Measurements from ENCODE around the gene HS1BP3. TPM values are rescaled to one million over a fixed set of nuclear protein-coding genes. Genes with fewer than 3 reads are reported as not detected.

HS1BP3 gene, protein sequence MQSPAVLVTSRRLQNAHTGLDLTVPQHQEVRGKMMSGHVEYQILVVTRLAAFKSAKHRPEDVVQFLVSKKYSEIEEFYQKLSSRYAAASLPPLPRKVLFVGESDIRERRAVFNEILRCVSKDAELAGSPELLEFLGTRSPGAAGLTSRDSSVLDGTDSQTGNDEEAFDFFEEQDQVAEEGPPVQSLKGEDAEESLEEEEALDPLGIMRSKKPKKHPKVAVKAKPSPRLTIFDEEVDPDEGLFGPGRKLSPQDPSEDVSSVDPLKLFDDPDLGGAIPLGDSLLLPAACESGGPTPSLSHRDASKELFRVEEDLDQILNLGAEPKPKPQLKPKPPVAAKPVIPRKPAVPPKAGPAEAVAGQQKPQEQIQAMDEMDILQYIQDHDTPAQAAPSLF
- total RNA-seq = 10 to 100 TPM; 30.8 to 42.7 (median 41.7) TPM

DNA sequence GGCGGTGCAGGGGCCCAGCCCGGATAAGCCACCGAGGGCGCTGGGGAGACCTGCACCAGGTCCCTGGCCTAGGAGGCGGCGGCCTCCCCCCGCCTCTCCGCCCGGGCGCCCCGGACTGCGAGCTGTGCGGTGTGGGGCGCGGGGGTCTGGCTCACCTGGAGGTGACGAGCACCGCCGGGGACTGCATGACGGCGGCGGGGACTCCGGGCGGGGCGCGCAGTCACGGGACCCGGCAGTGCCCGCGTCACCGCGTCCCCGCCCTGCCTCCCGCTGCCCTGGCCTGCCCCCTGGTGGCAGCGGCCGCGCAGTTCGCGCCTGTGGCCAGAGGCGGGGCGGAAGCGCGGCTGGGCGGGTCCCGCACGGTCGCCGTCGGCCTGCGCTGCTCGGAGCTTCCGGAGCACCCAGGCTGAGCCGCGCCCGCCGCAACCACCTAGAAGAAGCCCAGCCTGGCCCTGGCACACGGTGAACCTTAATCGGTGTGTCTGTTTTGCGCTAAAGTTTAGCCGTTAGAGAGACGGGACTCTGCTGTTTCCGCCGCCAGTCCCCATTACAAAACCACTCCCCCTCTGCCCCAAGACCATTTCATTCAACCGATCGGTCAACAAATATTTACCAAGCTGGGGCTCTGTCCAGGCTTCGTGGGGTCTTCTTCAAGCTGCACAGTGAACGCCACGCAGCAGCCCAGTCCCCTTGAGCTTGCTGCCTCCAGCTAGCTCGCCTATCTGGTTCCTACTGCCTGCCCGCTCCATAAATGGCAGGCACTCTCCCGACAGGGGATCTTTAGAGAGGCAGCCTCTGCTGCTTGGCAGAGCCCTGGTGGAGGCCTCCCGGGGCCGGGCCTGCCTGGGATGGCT, at the start of gene HS1BP3:
Gene HS1BP3 (minus strand): TSS at position 222 of the 854 bp plus-strand sequence. CDS start 35 bp downstream, at position 187.
- DNase-seq = peak; percentile 82 to 85
- Histone ChIP-seq H3K9me3 (no peaks in the 10 kb centered on the region), H3K36me3 (no peaks in the 10 kb centered on the region), H3K27me3 (no peaks in the 10 kb centered on the region), H3K27ac (peak within 1 kb of the TSS; percentile 62 to 98 (median 91)), H3K4me1 (peaks cover 25 to 31% of the 10 kb centered on the region in 2 donors), H3K4me3 (replicated peaks in 1 of 3) (peak within 1 kb of the TSS; percentile 85 to 93 (median 93))
- 2 to 3% methylated on average over 11 to 19 of the region's 72 CpGs for WGBS, 2 donors
- TF ChIP-seq POLR2A (IDR thresholded peaks at IDR 0.05) = peak; percentile 66 to 92
- TF ChIP-seq, protein P1, sequence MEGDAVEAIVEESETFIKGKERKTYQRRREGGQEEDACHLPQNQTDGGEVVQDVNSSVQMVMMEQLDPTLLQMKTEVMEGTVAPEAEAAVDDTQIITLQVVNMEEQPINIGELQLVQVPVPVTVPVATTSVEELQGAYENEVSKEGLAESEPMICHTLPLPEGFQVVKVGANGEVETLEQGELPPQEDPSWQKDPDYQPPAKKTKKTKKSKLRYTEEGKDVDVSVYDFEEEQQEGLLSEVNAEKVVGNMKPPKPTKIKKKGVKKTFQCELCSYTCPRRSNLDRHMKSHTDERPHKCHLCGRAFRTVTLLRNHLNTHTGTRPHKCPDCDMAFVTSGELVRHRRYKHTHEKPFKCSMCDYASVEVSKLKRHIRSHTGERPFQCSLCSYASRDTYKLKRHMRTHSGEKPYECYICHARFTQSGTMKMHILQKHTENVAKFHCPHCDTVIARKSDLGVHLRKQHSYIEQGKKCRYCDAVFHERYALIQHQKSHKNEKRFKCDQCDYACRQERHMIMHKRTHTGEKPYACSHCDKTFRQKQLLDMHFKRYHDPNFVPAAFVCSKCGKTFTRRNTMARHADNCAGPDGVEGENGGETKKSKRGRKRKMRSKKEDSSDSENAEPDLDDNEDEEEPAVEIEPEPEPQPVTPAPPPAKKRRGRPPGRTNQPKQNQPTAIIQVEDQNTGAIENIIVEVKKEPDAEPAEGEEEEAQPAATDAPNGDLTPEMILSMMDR (IDR thresholded peaks at IDR 0.05) = peak; percentile 11 to 100 (median 94)
- intact Hi-C loops (cut with DNase I) = no loop called here

DNA sequence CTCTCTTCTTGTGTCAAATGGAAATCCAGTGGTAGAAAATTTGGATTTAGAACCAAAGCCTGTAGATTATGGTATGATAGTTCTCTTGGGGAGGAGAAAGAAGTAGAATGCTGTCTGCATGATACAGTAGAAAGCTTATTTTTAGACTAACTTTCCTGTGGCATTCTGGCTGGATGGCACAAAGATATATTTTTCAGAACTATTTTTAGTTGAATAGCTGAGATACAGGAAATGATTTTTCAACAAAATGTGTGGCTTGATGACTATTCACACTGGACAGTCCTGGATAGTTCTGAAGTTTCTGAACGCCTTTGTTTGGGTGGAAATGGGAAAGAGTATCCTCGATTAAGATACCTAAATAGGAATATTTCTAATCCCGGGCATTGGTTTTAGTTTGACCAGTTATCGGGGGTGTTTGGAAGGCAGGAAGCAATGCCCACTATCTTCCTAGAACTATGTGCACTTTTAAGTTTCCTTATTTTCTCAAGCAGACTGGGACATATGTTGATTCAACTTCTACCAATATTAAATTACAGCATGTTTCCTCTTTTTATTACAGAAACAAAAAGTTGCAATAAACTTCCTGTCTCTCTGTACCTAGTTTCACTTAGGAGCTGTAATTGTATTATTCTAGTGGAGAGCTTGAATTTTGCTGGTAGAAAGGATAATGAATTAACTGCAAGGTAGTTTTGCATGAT, 48.2 kb upstream of the HS1BP3 start:
- 70 to 74% methylated on average over 4 of the region's 4 CpGs for WGBS, 2 donors
- no peak overlapping the region for H3K27ac ChIP-seq

DNA sequence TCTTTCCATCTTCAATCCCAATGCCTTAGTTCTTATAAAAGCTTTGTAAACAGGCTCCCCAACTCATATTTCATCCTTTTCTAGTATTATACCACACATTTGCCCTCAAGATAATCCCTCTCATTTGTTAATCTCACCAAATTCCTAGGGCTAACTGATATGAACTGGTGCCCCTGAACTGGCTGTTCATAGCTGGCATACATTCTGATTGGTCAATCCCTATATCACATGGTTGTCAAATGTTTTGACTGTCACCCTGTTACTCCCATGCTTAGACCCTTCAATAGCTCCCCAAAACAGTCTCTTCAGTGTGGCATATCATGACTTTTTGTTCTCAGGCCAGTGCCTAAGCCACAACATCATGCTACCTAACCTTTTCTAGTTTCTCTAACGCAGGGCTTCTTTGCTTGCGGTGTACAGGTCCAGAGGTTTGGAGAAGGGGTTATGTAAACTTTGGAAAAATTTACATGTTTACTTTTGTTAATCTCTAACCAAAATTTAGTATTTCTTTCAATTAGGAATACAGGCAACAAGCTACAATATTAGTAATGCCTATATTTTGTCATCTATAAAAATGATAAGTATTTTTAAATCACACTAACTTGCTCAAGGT, 46.5 kb upstream of the HS1BP3 start:
- no peaks in the 10 kb centered on the region for H3K36me3 ChIP-seq
- TF ChIP-seq, protein P1 (IDR thresholded peaks at IDR 0.05) = no peak
- no peak for TF ChIP-seq POLR2A (IDR thresholded peaks at IDR 0.05)
- no peaks in the 10 kb centered on the region for H3K27me3 ChIP-seq
- H3K4me1 ChIP-seq = no peaks in the 10 kb centered on the region
- no peak overlapping the region for H3K4me3 ChIP-seq (replicated peaks in 1 of 3)
- no peak overlapping the region for H3K27ac ChIP-seq
- H3K9me3 ChIP-seq = no peaks in the 10 kb centered on the region
- no peak for DNase-seq
- 97 to 98% methylated on average over 2 of the region's 2 CpGs for WGBS, 2 donors
- intact Hi-C loops (cut with DNase I) = no loop called here

More for the DNA sequence above, 48.2 kb upstream of the HS1BP3 start:
- TF ChIP-seq POLR2A (IDR thresholded peaks at IDR 0.05) = no peak
- TF ChIP-seq, protein P1 (IDR thresholded peaks at IDR 0.05) = no peak
- H3K27me3 ChIP-seq = no peaks in the 10 kb centered on the region
- H3K4me1 ChIP-seq = no peaks in the 10 kb centered on the region
- intact Hi-C loops (cut with DNase I) = no loop called here
- no peaks in the 10 kb centered on the region for H3K9me3 ChIP-seq
- no peaks in the 10 kb centered on the region for H3K36me3 ChIP-seq
- DNase-seq = no peak
- no peak overlapping the region for H3K4me3 ChIP-seq (replicated peaks in 1 of 3)

DNA sequence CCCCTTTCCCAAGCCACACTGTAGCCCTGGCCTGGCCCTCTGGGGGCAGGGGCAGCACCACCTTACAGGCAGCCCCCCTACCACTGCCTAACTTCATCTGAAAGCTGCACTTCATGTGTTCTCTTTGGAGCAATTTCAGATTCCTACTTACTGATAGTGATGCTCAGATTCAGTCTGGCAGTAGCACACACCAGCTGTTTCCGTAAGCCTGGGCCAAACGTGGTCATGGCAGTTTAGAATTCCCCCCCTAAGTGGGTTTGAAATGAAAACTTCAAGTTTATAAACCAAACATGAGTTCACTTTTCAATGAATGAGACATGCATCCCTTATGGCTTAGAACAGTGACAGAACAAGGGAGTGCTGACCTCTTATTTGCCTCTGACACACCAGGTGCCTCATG, 45.5 kb upstream of the HS1BP3 start:
- no peak for DNase-seq
- H3K4me1 ChIP-seq = no peaks in the 10 kb centered on the region
- intact Hi-C loops (cut with DNase I) = no loop called here
- no peak overlapping the region for H3K4me3 ChIP-seq (replicated peaks in 1 of 3)
- H3K27me3 ChIP-seq = no peaks in the 10 kb centered on the region
- TF ChIP-seq, protein P1 (IDR thresholded peaks at IDR 0.05) = no peak
- no peak for TF ChIP-seq POLR2A (IDR thresholded peaks at IDR 0.05)
- H3K27ac ChIP-seq = no peak overlapping the region
- 93 to 94% methylated on average over 2 of the region's 2 CpGs for WGBS, 2 donors
- no peaks in the 10 kb centered on the region for H3K9me3 ChIP-seq
- H3K36me3 ChIP-seq = no peaks in the 10 kb centered on the region

Data from thyroid gland (tissue), 4 donors.